KOPT-K1 (cell line): ENCODE measurements around the gene GLCE.
"Not testable (repeated sequence)": the region's sequence is repeated elsewhere in the genome, so short reads cannot be mapped to it uniquely, and the experiment has no call there.

Source experiments
- H3K27ac ChIP-seq: fragments of 200-600 bp; sonication (generic); 2 replicates; pipeline ENCODE4 v1.5.1; 2016; ENCODE audit warnings: antibody characterized with exemption, mild to moderate bottlenecking, low read depth, low read length; ENCODE audit not compliant: poor library complexity, severe bottlenecking
- H3K36me3 ChIP-seq: fragments of 200-600 bp; sonication (generic); 2 replicates; pipeline ENCODE4 v1.5.1; 2017; ENCODE audit warnings: antibody characterized with exemption, mild to moderate bottlenecking, low read length, moderate library complexity; ENCODE audit not compliant: insufficient read depth
- H3K9me3 ChIP-seq: fragments of 200-600 bp; sonication (generic); 2 replicates; pipeline ENCODE4 v1.5.1; 2017; ENCODE audit warnings: antibody characterized with exemption, low read length, mild to moderate bottlenecking; ENCODE audit not compliant: insufficient read depth, poor library complexity, severe bottlenecking

The GLCE gene

DNA sequence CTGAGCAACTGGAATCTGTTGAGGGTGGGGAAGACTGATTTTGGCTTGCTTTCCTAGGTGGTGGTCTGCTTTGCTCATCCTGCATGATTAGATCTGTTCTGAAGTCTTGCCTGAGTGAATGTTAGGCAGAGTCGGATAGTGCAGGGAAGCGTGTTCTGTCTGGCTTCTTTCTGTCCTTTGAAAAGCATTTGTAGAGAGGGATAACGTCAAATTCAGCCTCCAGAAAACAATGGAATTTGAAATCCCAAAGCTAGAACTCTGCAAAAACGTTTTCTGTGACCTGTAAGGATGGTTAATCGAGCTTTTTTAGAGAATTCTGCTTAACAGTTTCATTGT, 1.4 kb downstream of the GLCE start:
- no peaks in the 10 kb centered on the region for H3K36me3 ChIP-seq
- H3K9me3 ChIP-seq = no peaks in the 10 kb centered on the region
- no peak overlapping the region for H3K27ac ChIP-seq

DNA sequence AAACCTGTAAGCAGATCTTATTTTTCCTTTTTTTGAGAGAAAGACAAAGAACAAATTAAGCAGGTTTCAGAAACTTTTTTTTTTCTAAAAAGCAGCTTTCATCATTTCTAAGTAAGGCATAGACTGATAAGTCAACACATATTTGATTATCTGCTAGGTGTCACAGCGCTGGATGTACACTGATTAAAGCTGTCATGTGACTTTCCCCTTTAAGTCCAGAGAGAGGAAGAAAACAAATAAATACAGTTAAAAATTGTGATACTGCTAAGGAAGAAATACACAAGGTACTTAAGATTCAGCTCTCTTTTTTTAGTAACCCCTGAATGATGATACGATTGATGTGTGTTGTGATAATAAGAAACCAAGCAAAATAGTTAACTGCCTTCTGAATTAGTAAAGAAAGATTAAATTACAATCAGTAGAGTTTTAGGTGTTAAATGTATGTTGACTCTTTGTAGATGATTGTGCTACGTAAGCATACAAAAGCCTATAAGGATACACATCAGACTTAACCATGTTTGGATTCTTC, 2.8 kb downstream of the GLCE start:
- H3K36me3 ChIP-seq = no peaks in the 10 kb centered on the region
- H3K9me3 ChIP-seq = no peaks in the 10 kb centered on the region
- H3K27ac ChIP-seq = no peak overlapping the region

DNA sequence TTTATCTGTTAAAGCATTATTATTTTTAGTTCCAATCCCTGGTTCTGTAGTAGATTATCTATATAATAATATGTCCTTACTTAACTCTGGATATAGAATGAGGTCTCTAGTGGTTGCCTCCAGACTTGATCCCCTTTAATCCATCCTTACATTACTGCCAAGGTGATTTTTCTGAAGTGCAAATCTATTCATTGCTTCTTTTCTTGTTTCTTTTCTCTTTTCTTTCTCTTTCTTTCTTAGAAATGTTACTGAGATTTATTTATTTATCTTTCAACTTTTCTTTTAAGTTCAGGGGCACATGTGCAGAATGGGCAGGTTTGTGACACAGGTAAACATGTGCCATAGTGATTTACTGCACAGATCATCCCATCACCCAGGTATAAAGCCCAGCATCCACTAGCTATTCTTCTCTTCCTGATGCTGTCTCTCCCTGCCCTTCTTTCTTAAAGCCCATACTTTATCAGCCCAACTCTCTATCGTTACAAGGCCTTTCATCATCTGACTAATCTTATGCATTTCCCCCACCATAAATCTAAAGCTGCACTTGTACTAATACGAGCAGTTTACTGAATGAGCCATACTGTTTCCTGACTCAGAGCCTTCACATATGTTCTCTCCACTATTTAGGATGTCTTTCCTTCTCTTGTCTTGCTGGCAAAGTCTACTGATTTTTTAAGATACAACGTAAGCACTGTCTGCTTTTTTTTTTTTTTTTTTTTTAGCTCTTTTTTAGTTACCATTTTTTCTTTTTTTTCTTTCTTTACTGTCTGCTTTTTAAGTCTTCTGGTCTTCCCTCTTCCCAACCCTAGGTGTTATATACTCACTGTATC, 4.6 kb downstream of the GLCE start:
- Histone ChIP-seq H3K36me3 (no peaks in the 10 kb centered on the region), H3K27ac (no peak overlapping the region), H3K9me3 (no peaks in the 10 kb centered on the region)

DNA sequence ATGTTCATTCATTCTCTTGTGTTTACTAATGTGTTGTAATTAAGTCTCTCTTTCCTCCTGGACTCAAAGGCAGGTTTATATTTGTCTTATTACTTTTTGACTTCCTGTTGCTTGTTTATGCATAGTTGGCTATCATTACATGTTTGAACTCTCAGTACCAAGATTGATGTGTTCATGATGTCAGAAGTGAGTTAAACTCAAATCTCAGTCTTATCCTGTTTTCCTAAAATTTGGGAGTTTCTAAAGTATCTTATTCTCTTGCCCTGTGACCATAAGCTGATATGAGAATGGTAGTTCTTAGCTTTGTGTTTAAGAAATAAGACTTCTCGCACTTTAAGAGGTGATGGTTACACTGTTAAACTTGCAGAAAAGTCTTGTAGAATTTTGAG, 5.2 kb downstream of the GLCE start:
- Histone ChIP-seq H3K9me3 (no peaks in the 10 kb centered on the region), H3K36me3 (no peaks in the 10 kb centered on the region), H3K27ac (no peak overlapping the region)

DNA sequence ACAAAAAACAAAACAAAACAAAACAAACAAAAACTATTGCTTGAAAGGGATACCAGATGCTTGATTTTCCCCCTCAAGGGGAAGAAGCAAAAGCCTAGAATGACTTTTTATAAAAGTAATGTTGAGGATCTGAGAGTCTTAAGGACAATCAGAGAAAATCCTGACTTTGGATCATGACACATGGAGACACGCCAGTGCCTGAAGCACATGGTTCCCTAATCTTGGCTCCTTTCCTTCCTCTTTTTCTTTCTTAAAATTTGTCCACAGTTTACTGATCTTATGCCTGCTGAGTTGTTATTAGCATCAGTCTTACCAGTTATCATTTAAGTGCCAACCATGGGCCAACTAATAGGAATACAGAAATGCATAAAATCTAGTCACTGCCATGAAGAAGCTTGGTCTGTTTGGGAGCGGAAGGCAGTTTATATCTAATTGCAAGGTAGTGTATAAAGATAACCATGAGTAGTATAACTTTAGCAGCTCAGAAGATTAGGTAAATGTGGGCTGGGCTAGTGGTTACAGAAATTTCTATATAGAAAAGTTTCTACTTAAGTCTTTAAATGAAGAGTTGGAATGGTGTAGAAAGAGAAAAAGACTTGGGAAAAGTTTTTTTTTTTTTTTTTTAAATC, 6.9 kb downstream of the GLCE start:
- H3K27ac ChIP-seq = no peak overlapping the region
- no peaks in the 10 kb centered on the region for H3K36me3 ChIP-seq
- no peaks in the 10 kb centered on the region for H3K9me3 ChIP-seq

DNA sequence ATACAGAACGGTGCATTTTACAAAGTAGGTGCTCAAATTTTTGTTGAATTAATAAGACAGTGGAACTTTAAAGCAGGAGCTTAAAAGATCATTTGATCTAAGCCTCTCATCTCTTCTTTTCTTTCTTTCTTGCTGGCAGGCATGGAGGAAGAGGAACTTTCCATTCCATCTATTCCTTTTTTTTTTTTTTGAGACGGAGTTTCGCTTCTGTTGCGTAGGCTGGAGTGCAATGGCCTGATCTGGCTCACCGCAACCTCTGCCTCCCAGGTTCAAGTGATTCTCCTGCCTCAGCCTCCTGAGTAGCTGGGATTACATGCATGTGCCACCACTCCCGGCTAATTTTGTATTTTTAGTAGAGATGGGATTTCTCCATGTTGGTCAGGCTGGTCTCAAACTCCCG, 7.9 kb downstream of the GLCE start:
- H3K36me3 ChIP-seq = not testable (repeated sequence)

DNA sequence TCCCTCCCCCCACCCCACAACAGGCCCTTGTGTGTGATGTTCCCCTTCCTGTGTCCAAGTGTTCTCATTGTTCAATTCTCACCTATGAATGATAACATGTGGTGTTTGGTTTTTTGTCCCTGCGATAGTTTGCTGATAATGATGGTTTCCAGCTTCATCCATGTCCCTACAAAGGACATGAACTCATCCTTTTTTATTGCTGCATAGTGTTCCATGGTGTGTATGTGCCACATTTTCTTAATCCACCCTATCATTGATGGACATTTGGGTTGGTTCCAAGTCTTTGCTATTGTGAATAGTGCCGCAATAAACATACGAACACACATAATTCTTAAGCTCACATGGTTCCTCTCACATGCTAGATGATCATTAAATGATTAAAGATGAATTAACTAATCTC, 9.1 kb downstream of the GLCE start:
- H3K36me3 ChIP-seq, H3K27ac ChIP-seq, H3K9me3 ChIP-seq: not testable (repeated sequence)

More for the DNA sequence above, 7.9 kb downstream of the GLCE start:
- not testable (repeated sequence) for H3K9me3 ChIP-seq, H3K27ac ChIP-seq

DNA sequence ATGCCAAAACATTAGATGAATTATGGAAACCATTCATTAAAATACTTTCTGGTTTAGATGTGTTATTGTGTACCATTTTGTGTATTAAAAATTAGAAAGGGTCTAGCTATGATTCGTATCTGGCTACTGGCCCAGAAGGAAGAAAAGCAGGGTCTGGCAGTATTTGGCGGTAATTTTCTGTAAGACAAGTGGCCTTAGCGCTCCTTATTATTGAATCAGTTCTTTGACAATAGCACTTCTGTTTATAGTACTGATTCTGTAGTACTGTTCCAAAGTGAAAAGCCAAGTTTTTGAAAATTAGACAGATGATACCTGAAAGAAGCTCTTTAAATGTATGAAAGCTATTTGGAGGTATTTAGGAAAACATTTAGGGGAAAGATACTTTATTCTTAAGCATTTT, 10.2 kb downstream of the GLCE start:
- Histone ChIP-seq H3K27ac (no peak overlapping the region), H3K9me3 (no peaks in the 10 kb centered on the region), H3K36me3 (no peaks in the 10 kb centered on the region)

DNA sequence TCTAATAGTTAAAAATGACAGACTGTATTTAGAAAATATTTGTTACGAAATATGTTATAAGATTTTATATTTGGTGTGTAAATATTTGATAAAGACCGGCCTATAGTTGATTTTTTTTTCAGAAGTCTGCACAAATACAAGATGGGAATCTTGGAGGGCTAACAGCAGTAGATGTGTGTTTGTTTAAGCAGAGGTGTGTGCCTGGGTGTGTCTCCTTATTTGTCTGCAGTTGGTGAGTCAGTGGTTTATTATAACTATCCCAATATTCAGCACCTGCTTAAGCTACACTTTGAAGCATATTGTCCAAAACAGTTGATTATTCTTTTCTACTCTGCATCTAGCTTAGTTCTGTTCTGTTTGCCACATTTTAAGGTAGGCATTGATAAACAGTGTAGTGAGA, 12.4 kb downstream of the GLCE start:
- Histone ChIP-seq H3K9me3 (no peaks in the 10 kb centered on the region), H3K36me3 (no peaks in the 10 kb centered on the region), H3K27ac (no peak overlapping the region)

DNA sequence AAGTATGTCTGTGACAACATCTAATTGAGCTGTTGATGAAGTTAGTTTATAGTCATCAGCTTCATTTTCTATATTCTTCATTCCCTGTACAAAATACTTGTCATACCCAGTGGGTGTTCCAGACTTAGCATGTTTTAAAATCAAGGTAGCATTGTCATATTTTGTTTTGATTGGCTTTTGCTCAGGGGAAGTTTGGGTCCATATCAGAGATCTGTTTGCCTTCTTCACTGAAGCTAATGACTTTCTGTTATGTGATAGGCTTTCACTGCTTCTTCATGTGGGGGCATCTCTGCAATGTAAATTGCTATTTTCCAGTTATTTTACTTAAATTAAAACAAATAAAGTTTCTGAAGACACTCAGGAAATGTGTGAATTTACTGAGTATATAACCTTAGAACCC, 15.1 kb downstream of the GLCE start:
- H3K27ac ChIP-seq = no peak overlapping the region
- no peaks in the 10 kb centered on the region for H3K36me3 ChIP-seq
- no peaks in the 10 kb centered on the region for H3K9me3 ChIP-seq

DNA sequence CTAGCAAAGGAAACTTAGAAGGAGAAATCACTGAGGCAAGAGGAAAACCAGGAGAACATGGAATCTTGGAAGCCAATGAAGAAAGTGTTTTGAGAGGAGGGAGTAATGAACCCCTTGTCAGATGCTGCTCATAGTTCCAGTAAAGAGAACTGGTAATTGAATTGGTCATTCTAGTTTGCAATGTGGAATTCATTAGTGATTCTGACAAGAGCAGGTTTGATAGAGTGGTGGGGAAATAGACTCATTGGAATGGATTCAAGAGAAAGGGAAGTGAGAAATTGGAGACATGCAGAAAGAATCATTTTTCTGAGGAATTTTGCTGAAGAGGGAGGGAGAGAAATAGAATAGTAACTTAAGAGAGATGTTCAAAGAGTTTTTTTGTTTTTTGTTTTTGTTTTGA, 21.0 kb downstream of the GLCE start:
- Histone ChIP-seq H3K27ac (no peak overlapping the region), H3K36me3 (no peaks in the 10 kb centered on the region), H3K9me3 (no peaks in the 10 kb centered on the region)

DNA sequence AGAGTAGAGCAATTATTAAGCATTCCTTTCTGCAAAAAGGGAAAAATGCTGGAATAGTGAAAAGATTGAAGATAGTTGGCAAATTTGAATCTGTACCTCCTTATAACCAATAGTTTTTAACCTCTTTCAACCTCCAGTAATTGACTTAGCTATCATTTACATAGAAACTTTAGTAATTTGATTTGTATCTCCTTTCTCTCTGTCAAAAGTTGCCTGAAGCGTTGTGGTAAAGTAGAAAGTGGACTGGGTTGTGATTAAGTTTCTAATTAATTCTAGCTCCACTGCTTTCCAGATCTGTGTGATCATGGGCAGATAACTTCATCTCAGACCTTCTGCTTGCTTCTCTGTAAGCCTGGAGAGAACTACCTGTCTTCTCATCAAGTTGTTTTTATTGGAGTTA, 24.8 kb downstream of the GLCE start:
- no peak overlapping the region for H3K27ac ChIP-seq
- H3K9me3 ChIP-seq = peaks cover 2% of the 10 kb centered on the region
- H3K36me3 ChIP-seq = no peaks in the 10 kb centered on the region

DNA sequence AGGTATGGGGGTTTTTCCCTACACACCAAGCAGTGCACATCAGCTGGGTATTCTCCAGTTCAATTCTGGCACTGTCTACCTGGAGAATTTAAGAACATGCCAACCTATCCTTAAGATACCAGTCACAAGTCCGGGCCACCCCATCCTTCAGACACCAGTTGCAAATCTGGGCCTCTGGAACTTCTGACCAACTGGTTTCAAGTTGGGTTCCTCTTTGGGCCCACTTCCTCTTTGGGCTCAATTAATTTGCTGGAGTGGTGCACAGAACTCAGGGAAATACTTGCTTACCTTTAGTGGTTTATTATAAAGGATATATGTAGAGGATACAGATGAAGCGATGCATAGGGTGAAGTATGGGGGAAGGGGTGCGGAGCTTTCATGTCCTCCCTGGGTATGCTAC, 25.3 kb downstream of the GLCE start:
- Histone ChIP-seq H3K36me3 (no peaks in the 10 kb centered on the region), H3K9me3 (peaks cover 6% of the 10 kb centered on the region), H3K27ac (no peak overlapping the region)

DNA sequence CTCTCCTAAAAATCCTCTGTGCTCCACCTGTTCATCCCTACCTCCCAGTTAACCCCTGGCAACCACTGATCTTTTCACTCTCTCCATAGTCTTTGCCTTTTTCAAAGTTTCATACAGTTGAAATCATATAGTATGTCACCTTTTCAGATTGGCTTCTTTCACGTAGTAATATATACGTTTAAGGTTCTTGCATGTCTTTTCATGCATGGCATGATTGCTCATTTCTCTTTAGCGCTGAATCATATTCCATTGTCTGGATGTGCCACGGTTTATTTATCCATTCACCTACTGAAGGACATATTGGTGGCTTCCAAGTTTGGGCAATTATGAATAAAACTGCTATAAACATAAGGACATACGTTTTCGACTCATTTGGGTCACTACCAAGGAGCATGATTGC, 28.7 kb downstream of the GLCE start:
- Histone ChIP-seq H3K36me3 (no peaks in the 10 kb centered on the region), H3K9me3 (peaks cover 6% of the 10 kb centered on the region), H3K27ac (no peak overlapping the region)

DNA sequence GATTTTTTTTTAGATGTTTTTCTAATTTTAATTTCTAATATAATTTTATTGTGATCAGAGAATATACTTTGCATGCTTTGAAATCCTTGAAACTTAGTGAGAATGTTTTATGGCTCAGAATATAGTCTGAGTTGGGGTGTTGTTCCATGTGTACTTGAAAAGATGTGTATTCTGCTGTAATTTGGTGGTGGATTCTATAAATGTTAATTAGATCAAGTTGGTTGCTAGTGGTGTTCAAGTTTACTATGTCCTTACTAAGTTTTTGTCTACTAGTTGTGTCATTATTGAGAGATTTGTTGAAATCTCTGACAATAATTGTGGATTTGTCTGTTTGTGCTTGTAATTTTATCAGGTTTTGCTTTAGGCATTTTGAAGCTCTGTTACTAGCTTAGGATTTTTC, 29.7 kb downstream of the GLCE start:
- H3K36me3 ChIP-seq = no peaks in the 10 kb centered on the region
- peaks cover 6% of the 10 kb centered on the region for H3K9me3 ChIP-seq
- no peak overlapping the region for H3K27ac ChIP-seq

DNA sequence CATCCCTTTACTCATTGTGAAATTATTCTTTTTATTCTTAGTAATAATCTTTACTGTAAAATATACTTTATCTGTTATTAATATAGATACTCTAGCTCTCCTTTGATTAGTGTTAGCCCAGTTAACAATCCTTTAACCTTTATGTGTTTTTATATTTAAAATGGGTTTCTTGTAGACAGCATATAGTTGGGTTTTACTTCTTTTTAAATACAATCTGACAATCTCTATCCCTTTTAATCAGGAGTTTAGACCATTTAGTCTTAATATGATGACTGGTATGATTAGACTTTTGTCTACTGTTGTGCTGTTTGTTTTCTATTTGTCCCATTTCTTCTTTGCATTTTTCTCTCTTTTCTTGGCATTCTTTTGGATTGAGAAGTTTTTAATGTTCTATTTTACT, 30.1 kb downstream of the GLCE start:
- H3K27ac ChIP-seq = no peak overlapping the region
- peaks cover 6% of the 10 kb centered on the region for H3K9me3 ChIP-seq
- H3K36me3 ChIP-seq = no peaks in the 10 kb centered on the region
